ACC112 (cell line): ENCODE measurements around the gene MARCHF9.
A peak's percentile ranks its signal among the peaks of the same experiment; 100 is the strongest.

Source experiments
- H2AFZ ChIP-seq: fragments of 200-600 bp; sonication (generic); one replicate; pipeline ENCODE4 v1.6.0; 2017; ENCODE audit warnings: antibody characterized with exemption, low read length; ENCODE audit not compliant: unreplicated experiment
- H3K27ac ChIP-seq: fragments of 200-600 bp; sonication (generic); 2 replicates; pipeline ENCODE4 v1.5.1; 2014; ENCODE audit warnings: low read depth, mild to moderate bottlenecking, antibody characterized with exemption, low read length, moderate library complexity
- H3K27me3 ChIP-seq: fragments of 200-600 bp; sonication (generic); 2 replicates; pipeline ENCODE4 v1.6.1; 2014; ENCODE audit warnings: mild to moderate bottlenecking, antibody characterized with exemption, low read length, moderate library complexity, mixed read lengths; ENCODE audit not compliant: insufficient read depth
- H3K36me3 ChIP-seq: fragments of 200-600 bp; sonication (generic); 2 replicates; pipeline ENCODE4 v1.6.1; 2016; ENCODE audit warnings: mild to moderate bottlenecking, antibody characterized with exemption, low read length, moderate library complexity, mixed read lengths; ENCODE audit not compliant: insufficient read depth
- H3K4me1 ChIP-seq: fragments of 200-600 bp; sonication (generic); one replicate; pipeline ENCODE4 v1.6.1; 2016; ENCODE audit warnings: low read length, mixed read lengths; ENCODE audit not compliant: insufficient read depth, unreplicated experiment, control insufficient read depth
- H3K4me3 ChIP-seq: fragments of 200-600 bp; sonication (generic); 2 replicates; pipeline ENCODE4 v1.5.1; 2014; ENCODE audit warnings: mild to moderate bottlenecking, low read depth, low read length
- H3K79me2 ChIP-seq: fragments of 200-600 bp; sonication (generic); one replicate; pipeline ENCODE4 v1.6.0; 2016; ENCODE audit warnings: low read length; ENCODE audit not compliant: control insufficient read depth, unreplicated experiment, insufficient read depth

MARCHF9 gene

DNA sequence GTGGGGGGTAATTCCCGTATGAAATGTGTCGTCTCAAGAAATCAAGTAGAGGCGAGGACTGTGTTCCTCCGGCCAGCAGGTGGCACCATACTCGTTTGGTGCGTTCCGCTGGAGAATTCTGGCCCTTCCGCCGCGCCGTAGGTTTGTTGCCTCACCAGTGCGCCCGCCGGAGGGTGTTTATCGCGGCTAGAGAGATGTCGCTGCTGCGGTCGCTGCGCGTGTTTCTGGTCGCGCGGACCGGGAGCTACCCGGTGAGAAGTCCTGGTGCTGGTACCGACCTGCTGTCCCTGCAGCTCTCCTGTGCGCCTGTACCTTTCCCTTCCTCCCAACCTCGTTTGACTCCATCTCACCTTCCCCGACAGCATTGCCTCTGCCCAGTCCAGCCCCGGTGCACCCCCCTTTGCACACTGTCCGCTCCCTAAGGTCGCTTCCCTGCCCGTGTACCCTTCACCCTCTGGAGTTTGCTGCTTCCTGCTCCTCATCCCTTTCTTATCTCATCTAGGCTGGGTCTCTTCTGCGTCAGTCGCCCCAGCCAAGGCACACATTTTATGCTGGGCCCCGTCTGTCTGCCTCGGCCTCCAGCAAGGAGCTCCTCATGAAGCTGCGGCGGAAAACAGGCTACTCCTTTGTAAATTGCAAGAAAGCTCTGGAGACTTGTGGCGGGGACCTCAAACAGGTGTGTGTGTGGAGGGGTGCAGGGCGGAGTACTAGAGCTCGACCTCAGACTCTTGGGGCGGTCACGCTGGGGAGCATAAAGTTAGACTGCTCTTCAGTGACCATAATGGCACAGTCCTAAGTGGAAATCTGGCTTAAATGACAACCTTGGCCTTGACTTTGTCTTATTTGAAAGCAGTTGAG is 27.9 kb downstream of the MARCHF9 start, which contains the start of gene TSFM:
TSS of gene TSFM (plus strand) at position 180 of the 858 bp plus-strand sequence. CDS start at position 195, 15 bp downstream.
- H3K4me3 ChIP-seq, result peak within 1 kb of the TSS; percentile 89
- H3K27ac ChIP-seq, result no peak within 1 kb of the TSS
- H3K27me3 ChIP-seq, result no peaks in the 10 kb centered on the region
- H2AFZ ChIP-seq, result peak within 1 kb of the TSS; percentile 49
- peaks cover 10% of the 10 kb centered on the region for H3K4me1 ChIP-seq
- peaks cover 20% of the 10 kb centered on the region for H3K36me3 ChIP-seq
- H3K79me2 ChIP-seq, result peaks cover 17% of the 10 kb centered on the region

DNA sequence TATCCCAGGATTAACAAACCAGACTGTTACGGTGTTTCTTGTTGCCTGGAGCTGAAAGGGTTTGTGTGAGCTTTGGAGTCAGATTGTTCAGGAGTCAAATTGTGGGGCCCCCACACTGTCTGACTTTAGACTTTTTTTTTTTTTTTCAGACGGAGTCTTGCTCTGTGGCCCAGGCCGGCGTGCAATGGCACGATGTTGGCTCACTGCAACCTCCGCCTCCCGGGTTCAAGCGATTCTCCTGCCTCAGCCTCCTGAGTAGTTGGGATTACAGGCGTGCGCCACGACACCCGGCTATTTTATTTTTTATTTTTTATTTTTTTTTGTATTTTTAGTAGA is 28.5 kb downstream of the MARCHF9 start:
- peaks cover 17% of the 10 kb centered on the region for H3K79me2 ChIP-seq
- H3K27ac ChIP-seq, result no peak overlapping the region
- no peak overlapping the region for H2AFZ ChIP-seq
- peak overlapping the region; percentile 89 for H3K4me3 ChIP-seq
- no peaks in the 10 kb centered on the region for H3K27me3 ChIP-seq
- peaks cover 10% of the 10 kb centered on the region for H3K4me1 ChIP-seq
- H3K36me3 ChIP-seq, result peaks cover 22% of the 10 kb centered on the region

DNA sequence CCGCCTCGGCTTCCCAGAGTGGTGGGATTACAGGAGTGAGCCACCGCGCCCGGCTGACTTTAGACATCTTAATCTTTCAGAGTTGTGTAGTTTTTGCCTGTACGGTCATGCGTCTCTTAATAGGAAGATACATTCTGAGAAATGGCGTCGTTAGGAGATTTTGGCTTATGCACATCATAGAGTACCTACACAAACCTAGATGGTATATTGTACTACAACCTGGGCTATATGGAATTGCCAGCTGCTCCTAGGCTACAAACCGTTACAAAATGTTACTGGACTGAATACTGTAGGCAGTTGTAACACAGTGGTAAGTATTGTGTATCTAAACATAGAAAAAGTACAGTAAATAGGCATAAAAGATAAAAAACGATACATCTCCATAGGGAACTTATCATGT is 29.0 kb downstream of the MARCHF9 start:
- Histone ChIP-seq H3K36me3 (peaks cover 22% of the 10 kb centered on the region), H3K79me2 (peaks cover 17% of the 10 kb centered on the region), H3K27me3 (no peaks in the 10 kb centered on the region), H2AFZ (no peak overlapping the region), H3K4me3 (peak overlapping the region; percentile 56; the same call in 1 of the 2 replicates), H3K27ac (no peak overlapping the region), H3K4me1 (peaks cover 10% of the 10 kb centered on the region)

DNA sequence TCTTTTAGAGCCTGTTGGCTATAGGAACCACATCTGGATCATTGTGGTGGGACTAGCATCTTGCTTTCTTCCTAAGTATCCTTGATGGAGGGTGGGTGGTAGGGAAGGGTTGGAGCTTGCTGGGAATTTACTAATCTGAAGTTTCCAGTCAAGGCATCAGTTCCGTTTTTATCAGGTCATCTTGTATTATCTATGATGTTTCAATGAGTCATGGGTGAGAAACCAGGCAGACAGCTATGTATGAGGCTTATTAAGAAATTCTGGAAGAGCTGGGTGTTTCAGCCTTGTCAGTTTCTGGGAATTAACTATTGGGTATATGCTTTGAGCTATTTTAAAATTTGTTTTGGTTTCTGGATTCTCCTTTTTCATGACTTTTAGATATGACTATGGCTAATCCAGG is 39.0 kb downstream of the MARCHF9 start:
- Histone ChIP-seq H3K27ac (peak overlapping the region; percentile 98), H2AFZ (peak overlapping the region; percentile 40), H3K36me3 (peaks cover 20% of the 10 kb centered on the region; the same call in 1 of the 2 replicates), H3K79me2 (peaks cover 4% of the 10 kb centered on the region), H3K4me3 (peak overlapping the region; percentile 59), H3K27me3 (no peaks in the 10 kb centered on the region), H3K4me1 (peaks cover 18% of the 10 kb centered on the region)

DNA sequence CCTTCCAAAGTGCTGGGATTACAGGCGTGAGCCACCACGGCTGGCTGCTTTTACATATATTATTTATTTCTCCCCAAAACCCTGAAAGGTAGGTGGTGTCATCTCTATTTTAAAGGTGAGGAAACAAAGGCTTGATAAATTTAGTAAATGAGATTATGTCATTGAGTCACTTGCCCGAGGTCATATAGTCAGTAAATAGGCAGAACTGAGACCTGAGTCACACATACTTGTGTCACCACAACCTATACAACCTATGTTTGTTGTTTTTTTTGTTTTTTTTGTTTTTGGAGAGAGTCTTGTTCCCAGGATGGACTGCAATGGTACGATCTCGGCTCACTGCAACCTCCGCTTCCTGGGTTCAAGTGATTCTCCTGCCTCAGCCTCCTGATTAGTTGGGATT is 40.5 kb downstream of the MARCHF9 start:
- Histone ChIP-seq H2AFZ (no peak overlapping the region), H3K27ac (peak overlapping the region; percentile 49), H3K79me2 (peaks cover 4% of the 10 kb centered on the region), H3K27me3 (no peaks in the 10 kb centered on the region), H3K4me3 (no peak overlapping the region), H3K4me1 (peaks cover 18% of the 10 kb centered on the region), H3K36me3 (peaks cover 25% of the 10 kb centered on the region; the same call in 1 of the 2 replicates)

DNA sequence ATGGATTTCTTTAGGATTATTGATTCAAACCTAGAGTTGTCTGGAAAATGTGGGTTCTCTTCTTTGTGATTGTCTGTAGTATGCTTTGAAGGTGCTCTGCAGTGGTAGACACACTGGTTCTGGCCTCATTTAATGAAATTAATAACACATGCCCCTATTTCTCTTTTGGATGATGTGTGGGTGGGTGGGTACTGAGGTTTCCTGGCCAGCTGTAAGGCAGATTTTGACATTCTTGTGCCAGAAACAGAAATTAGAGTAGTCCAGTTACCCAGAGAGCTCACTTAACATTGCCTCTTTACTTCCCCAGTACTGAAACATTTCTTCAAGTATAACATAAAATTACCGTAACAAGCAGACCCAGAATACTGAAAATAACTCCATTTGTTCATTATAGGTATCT is 42.1 kb downstream of the MARCHF9 start:
- Histone ChIP-seq H3K36me3 (peaks cover 25% of the 10 kb centered on the region; the same call in 1 of the 2 replicates), H3K79me2 (peaks cover 4% of the 10 kb centered on the region), H3K27me3 (no peaks in the 10 kb centered on the region), H3K4me3 (no peak overlapping the region), H3K27ac (no peak overlapping the region), H2AFZ (no peak overlapping the region), H3K4me1 (peaks cover 18% of the 10 kb centered on the region)

DNA sequence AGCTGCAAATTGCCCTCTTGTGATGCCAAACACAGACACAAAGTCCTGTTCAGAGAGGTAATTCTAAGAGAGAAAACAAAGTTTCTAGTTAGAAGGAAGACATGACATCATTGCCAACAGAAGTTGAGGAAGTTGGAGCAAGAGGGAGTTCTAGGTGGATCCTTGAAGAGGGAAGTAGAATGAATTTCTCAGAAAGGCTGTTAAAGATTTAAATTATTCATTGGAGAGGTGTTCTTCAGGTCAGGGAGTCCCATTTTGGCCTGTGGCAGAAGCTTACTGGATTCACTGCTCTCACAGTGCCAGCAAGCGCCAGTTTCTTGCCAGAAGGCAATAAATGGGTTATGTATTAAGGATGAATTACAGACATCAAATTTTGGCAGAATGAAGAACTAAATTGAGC is 43.0 kb downstream of the MARCHF9 start:
- H3K36me3 ChIP-seq, result peaks cover 19% of the 10 kb centered on the region; the same call in 1 of the 2 replicates

DNA sequence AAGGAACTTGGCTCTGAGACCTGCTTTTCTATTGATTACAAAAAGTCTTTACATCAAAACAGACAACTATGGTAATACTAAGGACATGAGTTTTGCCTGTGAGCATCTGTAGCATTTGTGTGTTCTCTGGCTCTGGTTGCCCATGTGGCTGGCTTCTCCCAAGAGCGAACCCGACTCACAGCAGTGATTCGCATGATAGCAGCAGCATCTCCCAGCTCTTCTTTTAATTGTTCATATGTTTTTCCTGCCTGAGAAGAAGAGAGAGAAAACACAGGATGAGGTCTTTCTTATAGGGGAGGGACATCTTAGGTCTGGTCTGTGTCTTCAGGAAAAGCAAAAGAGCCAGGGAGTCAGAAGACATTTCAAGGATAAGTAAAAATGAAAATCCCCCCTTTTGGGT is 46.1 kb downstream of the MARCHF9 start:
- no peak overlapping the region for H3K4me3 ChIP-seq
- no peaks in the 10 kb centered on the region for H3K27me3 ChIP-seq
- peaks cover 16% of the 10 kb centered on the region; the same call in 1 of the 2 replicates for H3K36me3 ChIP-seq
- H3K27ac ChIP-seq, result no peak overlapping the region
- no peaks in the 10 kb centered on the region for H3K79me2 ChIP-seq
- H2AFZ ChIP-seq, result no peak overlapping the region
- H3K4me1 ChIP-seq, result peaks cover 3% of the 10 kb centered on the region

More for the DNA sequence above, 43.0 kb downstream of the MARCHF9 start:
- Histone ChIP-seq H3K27ac (no peak overlapping the region), H3K79me2 (peaks cover 4% of the 10 kb centered on the region), H3K4me1 (peaks cover 18% of the 10 kb centered on the region), H2AFZ (no peak overlapping the region), H3K4me3 (no peak overlapping the region), H3K27me3 (no peaks in the 10 kb centered on the region)

DNA sequence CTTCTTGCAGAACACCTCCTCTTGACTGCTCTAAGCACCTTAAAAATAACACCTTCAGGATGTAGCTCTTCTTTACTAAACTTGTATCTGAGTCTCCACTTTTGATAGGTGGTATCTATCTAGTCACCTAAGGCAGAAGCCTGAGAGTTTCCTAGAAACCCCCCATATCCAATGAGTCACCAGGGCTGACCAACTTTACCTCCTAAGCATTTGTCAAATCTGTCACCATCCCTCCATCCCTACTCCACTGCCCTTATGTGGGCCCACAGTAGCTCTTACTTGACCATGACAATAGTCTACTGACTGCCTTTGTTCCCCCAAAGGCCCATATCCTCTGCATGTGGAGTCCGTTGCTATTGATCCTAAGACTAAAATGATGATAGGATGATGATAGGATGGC is 47.7 kb downstream of the MARCHF9 start:
- no peak overlapping the region for H3K4me3 ChIP-seq
- H2AFZ ChIP-seq, result no peak overlapping the region
- no peaks in the 10 kb centered on the region for H3K79me2 ChIP-seq
- H3K36me3 ChIP-seq, result 0 out of 2 replicates have a peak, but pooled peaks cover 6% of the 10 kb centered on the region
- H3K27me3 ChIP-seq, result no peaks in the 10 kb centered on the region
- peaks cover 3% of the 10 kb centered on the region for H3K4me1 ChIP-seq
- H3K27ac ChIP-seq, result no peak overlapping the region

DNA sequence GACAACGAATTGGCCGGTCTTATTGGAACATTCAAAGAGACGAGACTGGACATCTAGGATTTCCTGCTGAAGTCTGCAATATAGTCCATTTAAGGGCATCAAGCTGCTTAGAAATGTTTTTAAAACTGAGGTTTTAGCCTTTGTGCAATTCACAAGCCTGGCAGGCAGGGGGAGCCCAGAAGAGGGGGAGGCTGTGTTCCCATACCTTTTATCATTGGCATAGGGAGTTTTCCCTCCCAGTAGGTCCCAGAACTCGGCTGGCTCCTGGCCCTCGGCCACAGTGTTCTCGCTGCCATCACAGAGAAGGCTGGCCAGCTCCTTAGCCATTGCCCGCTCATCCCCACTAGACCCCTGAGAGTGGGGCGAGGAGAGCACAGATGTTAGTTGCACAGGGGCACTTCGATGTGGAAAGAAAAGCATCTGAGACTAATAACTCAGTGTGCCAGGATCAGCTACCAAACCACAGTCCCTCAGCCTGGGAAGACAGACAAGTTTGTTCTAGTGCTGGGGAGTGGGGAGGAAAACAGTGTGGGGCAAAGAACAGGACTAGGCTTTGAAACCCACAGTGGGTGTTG is 48.5 kb downstream of the MARCHF9 start:
- no peaks in the 10 kb centered on the region for H3K79me2 ChIP-seq
- H3K27me3 ChIP-seq, result no peaks in the 10 kb centered on the region
- H3K36me3 ChIP-seq, result 0 out of 2 replicates have a peak, but pooled peaks cover 5% of the 10 kb centered on the region
- H3K27ac ChIP-seq, result no peak overlapping the region
- no peak overlapping the region for H3K4me3 ChIP-seq
- peaks cover 3% of the 10 kb centered on the region for H3K4me1 ChIP-seq
- no peak overlapping the region for H2AFZ ChIP-seq
